ENCODE measurements around the gene BCAN. TPM values are rescaled to one million over a fixed set of nuclear protein-coding genes. Genes with fewer than 3 reads are reported as not detected.
A peak's percentile ranks its signal among the peaks of the same experiment; 100 is the strongest.
"Not testable (repeated sequence)": the region's sequence is repeated elsewhere in the genome, so short reads cannot be mapped to it uniquely, and the experiment has no call there.

BCAN gene
- polyA plus RNA-seq, 3 donors, result 0.22 to 1.3 (median 0.23) TPM

GRCh38 chr1:156608981-156609380 lies 32.9 kb upstream of the BCAN start:
- DNase-seq (ENCODE audit: extremely low read depth in 1 of 11, low read depth in 9 of 11, low spot score in 4 of 11), result no peak

GRCh38 chr1:156610072-156610471 lies 31.8 kb upstream of the BCAN start:
- DNase-seq (ENCODE audit: extremely low read depth in 1 of 11, low read depth in 9 of 11, low spot score in 4 of 11), result not testable (repeated sequence)

GRCh38 chr1:156612666-156613065 lies 29.3 kb upstream of the BCAN start:
- no peak for DNase-seq (ENCODE audit: extremely low read depth in 1 of 11, low read depth in 9 of 11, low spot score in 4 of 11)

DNA sequence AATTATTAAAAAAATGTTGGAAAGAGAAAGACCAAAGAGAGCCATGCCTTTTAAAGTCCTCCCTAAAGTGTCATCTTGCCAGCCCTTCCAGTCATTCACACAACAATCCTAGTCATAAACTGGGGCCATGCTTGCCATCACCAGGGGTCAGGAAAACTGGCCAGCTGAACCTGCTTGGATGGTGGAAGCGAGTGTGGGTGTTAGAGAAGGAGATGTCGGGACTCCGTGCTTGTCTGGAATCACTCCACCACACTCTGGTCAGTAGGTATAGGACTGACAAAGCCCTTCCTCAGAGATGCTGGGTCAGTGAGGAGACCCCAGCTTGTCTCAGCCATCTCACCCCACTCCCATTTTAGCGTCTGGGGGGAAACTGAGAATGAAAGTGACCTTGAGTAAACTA lies 26.0 kb upstream of the BCAN start:
- no peak for DNase-seq (ENCODE audit: extremely low read depth in 1 of 11, low read depth in 9 of 11, low spot score in 4 of 11)

GRCh38 chr1:156616463-156616862 lies 25.5 kb upstream of the BCAN start:
- peak in 10 of 11 donors; percentile 76 to 90 (median 85) for DNase-seq (ENCODE audit: extremely low read depth in 1 of 11, low read depth in 9 of 11, low spot score in 4 of 11)

DNA sequence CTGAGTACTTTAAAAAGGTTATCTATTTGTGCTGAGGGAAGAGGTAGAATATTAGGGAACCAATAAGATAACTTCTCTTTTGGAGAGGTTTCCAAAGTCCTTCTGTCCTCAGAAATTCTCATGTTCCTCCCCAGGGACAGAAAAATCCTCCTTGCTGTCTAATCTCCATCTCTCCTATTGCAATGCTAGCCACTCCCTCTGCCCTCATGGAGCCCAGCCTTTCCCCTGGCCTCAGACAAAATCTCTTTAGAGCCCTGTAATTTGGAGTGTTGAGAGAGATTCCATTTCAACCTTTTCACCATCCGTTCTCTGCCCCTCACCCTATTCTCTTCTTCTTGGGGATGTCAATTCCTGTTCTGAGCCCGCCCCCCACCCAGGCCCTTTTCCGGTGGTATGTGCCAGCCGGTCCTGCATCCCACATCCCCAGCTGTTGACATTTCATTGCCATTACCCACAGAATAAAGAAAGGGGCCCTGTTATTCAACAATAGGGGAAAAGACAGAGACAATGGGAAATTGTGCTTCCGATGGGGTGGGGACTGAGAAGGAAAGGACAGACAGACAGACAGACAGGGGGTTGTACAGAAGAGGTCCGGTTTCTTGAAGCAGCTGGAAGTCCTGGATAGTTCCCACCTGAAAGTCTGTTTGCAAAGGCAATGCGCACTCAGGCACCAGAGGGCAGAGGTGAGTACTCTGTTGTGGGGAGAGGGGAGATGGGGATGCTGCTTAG lies 22.9 kb upstream of the BCAN start, which contains the start of gene HAPLN2:
HAPLN2 (plus strand) TSS at position 563 of the 729 bp plus-strand sequence. CDS start 4,076 bp downstream, outside the sequence.
- DNase-seq (ENCODE audit: extremely low read depth in 1 of 11, low read depth in 9 of 11, low spot score in 4 of 11), result no peak

GRCh38 chr1:156619582-156619955 lies 22.3 kb upstream of the BCAN start:
- DNase-seq (ENCODE audit: extremely low read depth in 1 of 11, low read depth in 9 of 11, low spot score in 4 of 11), result no peak

- no peak for DNase-seq (ENCODE audit: extremely low read depth in 1 of 11, low read depth in 9 of 11, low spot score in 4 of 11)
Measured at GRCh38 chr1:156622581-156623297, 19.2 kb upstream of the BCAN start.

DNA sequence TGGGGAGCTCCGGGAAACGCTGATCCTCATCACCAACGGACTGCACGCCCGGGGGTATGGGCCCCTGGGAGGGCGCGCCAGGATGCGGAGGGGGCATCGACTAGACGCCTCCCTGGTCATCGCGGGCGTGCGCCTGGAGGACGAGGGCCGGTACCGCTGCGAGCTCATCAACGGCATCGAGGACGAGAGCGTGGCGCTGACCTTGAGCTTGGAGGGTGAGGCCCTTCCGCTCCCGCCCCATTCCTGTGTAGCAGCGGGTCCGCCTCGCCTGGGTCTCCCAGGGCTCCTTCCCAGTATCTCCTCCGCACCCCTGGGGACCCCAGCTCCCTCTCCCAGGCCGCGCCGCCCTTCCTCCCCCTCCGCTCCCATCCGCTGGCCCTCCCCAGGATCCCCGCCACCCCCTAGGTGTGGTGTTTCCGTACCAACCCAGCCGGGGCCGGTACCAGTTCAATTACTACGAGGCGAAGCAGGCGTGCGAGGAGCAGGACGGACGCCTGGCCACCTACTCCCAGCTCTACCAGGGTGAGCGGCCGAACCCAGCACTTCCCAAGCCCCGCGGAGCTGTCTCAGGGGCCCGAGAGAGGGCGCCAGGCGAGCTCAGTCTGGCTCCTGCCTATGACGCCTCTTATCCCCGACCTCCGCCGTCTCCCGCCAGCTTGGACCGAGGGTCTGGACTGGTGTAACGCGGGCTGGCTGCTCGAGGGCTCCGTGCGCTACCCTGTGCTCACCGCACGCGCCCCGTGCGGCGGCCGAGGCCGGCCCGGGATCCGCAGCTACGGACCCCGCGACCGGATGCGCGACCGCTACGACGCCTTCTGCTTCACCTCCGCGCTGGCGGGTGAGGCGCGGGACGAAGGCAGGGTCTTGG lies 17.7 kb upstream of the BCAN start:
- no peak for DNase-seq (ENCODE audit: extremely low read depth in 1 of 11, low read depth in 9 of 11, low spot score in 4 of 11)

- no peak for DNase-seq (ENCODE audit: extremely low read depth in 1 of 11, low read depth in 9 of 11, low spot score in 4 of 11)
Measured at GRCh38 chr1:156624814-156625435, 17.0 kb upstream of the BCAN start.

GRCh38 chr1:156625436-156626078 lies 16.4 kb upstream of the BCAN start:
- no peak for DNase-seq (ENCODE audit: extremely low read depth in 1 of 11, low read depth in 9 of 11, low spot score in 4 of 11)

- no peak for DNase-seq (ENCODE audit: extremely low read depth in 1 of 11, low read depth in 9 of 11, low spot score in 4 of 11)
Measured at GRCh38 chr1:156626079-156626438, 15.9 kb upstream of the BCAN start.

DNA sequence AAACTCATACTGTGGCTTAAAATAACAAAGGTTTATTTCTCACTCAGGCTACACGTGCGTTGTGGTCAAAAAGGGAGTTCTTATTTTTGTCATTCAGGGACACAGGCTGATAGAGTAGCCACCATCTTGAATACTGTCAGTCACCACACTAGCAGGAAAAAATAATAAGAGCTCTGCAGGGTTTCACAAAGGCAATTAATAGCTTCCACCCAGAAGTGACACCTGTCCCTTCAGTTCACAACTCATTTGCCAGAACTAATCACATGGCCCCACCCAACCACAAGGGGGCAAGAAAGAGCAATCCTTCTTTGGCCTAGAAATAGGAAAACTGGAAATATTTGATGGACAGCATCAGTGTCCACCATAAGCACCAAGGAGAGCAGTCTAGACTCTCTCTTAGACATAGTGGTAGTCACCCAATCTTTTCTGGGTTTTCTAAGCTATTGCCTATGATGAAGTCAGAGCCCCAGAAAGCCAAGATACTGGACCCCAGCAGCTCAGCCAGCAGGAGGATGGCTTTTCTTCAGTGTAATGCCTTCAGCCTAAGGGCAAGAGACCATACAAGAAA lies 14.5 kb upstream of the BCAN start:
- DNase-seq (ENCODE audit: extremely low read depth in 1 of 11, low read depth in 9 of 11, low spot score in 4 of 11), result no peak

DNA sequence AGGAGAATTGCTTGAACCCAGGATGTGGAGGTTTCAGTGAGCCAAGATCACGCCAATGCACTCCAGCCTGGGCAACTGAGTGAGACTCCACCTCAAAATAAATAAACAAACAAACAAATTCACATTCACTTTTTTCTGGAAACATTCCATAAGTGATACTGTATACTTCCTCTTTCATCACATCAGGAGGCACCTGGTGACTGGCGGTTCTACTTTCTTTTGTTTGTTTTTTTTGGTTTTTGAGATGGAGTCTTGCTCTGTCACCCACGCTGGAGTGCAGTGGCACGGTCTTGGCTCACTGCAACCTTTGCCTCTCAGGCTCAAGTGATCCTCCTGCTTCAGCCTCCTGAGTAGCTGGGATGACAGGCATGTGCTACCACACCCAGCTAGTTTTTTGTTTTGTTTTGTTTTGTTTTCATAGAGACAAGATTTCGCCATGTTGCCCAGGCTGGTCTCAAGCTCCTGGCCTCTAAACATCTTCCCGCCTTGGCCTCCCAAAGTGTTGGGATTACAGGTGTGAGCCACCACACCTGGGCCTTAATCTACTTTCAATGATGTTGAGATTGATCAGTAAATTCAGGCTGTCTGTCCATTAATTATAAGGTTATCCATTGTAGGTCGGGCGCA lies 12.0 kb upstream of the BCAN start:
- no peak for DNase-seq (ENCODE audit: extremely low read depth in 1 of 11, low read depth in 9 of 11, low spot score in 4 of 11)

- DNase-seq (ENCODE audit: extremely low read depth in 1 of 11, low read depth in 9 of 11, low spot score in 4 of 11), result not testable (repeated sequence)
Measured at GRCh38 chr1:156631152-156631551, 10.8 kb upstream of the BCAN start.

- DNase-seq (ENCODE audit: extremely low read depth in 1 of 11, low read depth in 9 of 11, low spot score in 4 of 11), result no peak
Measured at GRCh38 chr1:156632355-156632754, 9.6 kb upstream of the BCAN start.

DNA sequence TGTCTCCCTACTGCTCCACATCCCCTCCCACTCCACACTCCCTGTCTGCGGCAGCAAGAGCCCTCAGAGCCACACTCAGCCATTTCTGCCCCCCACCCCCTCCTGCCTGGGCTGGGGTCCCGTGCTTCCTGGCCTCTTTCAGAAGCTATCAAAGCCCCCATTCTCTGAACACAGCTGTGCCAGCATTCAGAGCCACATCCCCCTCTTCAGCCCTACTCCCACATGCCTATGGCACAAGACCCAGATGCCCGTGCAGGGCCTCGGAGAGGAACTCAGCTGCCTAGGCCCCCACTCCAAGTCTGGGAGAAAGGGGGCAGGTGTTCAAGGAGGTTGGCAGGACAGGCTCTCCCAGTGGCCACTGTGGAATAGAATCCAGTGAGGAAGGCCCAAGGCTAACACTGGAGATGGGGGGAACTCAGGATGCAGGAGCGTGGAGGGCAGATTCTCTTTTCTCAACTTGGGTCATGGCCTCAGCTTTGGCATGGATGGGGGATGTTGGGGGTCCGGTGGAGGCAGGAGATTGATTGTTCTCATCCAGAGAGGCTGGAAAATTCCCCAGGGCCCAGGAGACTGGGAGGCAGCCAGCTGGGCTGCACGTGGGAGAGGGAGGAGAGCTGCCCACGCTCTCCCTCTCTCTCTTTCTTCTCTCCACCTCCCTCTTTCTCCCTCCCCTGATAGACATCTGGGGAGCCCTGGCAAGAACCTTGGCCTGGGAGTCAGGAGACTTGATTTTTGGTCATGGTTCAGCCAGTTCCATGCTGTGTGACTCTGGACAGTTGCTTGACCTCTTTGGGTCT lies 3.5 kb upstream of the BCAN start:
- no peak for DNase-seq (ENCODE audit: extremely low read depth in 1 of 11, low read depth in 9 of 11, low spot score in 4 of 11)

Data from renal cortex interstitium (tissue), 11 donors.